GM12878 (cell line): Measurements from ENCODE around the gene SPAG17. TPM values are rescaled to one million over a fixed set of nuclear protein-coding genes. Genes with fewer than 3 reads are reported as not detected.
A peak's percentile ranks its signal among the peaks of the same experiment; 100 is the strongest.

ENCODE experiments used
- BCL11A ChIP-seq: IDR thresholded peaks from 2 replicates; pipeline ENCODE4 v1.6.1; 2011; ENCODE audit warnings: low read depth, low read length
- E2F4 ChIP-seq: IDR thresholded peaks from 2 replicates; pipeline ENCODE4 v1.6.1; 2012; ENCODE audit warnings: low read depth, low read length, improper control_type of control experiment
- FOS ChIP-seq: IDR thresholded peaks from 3 replicates; pipeline ENCODE4 v1.6.1; 2011; ENCODE audit warnings: borderline replicate concordance; ENCODE audit not compliant: insufficient read length; ENCODE audit errors: extremely low read depth
- FOXK2 ChIP-seq: fragments of 450-650 bp; IDR thresholded peaks from 2 replicates; pipeline ENCODE4 v1.6.1; 2017; ENCODE audit warnings: mild to moderate bottlenecking, moderate library complexity
- FOXM1 ChIP-seq: IDR thresholded peaks from 2 replicates; pipeline ENCODE4 v1.6.1; 2012; ENCODE audit warnings: low read depth, mild to moderate bottlenecking, inconsistent platforms, low read length, moderate library complexity
- GABPA ChIP-seq: IDR thresholded peaks from 2 replicates; pipeline ENCODE4 v1.6.1; 2014; ENCODE audit warnings: antibody characterized with exemption, low read depth, mild to moderate bottlenecking, inconsistent platforms
- MLLT1 ChIP-seq: fragments of 450-650 bp; IDR thresholded peaks from 2 replicates; pipeline ENCODE4 v1.6.1; 2016; ENCODE audit warnings: mild to moderate bottlenecking
- MYC ChIP-seq: IDR thresholded peaks from 2 replicates; pipeline ENCODE4 v1.6.1; 2011; ENCODE audit warnings: mild to moderate bottlenecking, low read length, moderate library complexity, inconsistent platforms; ENCODE audit not compliant: insufficient read depth, insufficient replicate concordance, insufficient read length, severe bottlenecking
- NFYA ChIP-seq: IDR thresholded peaks from 2 replicates; pipeline ENCODE4 v1.6.1; 2011; ENCODE audit warnings: low read depth, mild to moderate bottlenecking, low read length, improper control_type of control experiment, borderline replicate concordance
- PAX8 ChIP-seq: fragments of 450-650 bp; IDR thresholded peaks from 2 replicates; pipeline ENCODE4 v1.6.1; 2017; ENCODE audit warnings: mild to moderate bottlenecking, moderate library complexity
- POLR2AphosphoS5 ChIP-seq: IDR thresholded peaks from 2 replicates; pipeline ENCODE4 v1.6.1; 2011; ENCODE audit warnings: mild to moderate bottlenecking, low read length, inconsistent platforms
- POU2F2 ChIP-seq: IDR thresholded peaks from 3 replicates; pipeline ENCODE4 v1.6.1; 2011; ENCODE audit warnings: low read depth, mild to moderate bottlenecking, low read length, borderline replicate concordance
- RCOR1 ChIP-seq: conservative IDR thresholded peaks from 2 replicates; pipeline ENCODE4 v1.6.1; 2012; ENCODE audit warnings: low read depth, low read length, improper control_type of control experiment
- SIX5 ChIP-seq: IDR thresholded peaks from 2 replicates; pipeline ENCODE4 v1.6.1; 2011; ENCODE audit warnings: mild to moderate bottlenecking, low read depth, low read length, moderate library complexity; ENCODE audit not compliant: severe bottlenecking
- SMAD5 ChIP-seq: IDR thresholded peaks from 2 replicates; pipeline ENCODE4 v1.6.1; 2016; ENCODE audit warnings: antibody characterized with exemption, low read depth
- SRF ChIP-seq, 2 experiments: IDR thresholded peaks; 2 replicates each; pipeline ENCODE4 v1.6.1; 2011; ENCODE audit warnings: low read depth in 2 of 2, low read length in 2 of 2, mild to moderate bottlenecking in 1 of 2, moderate library complexity in 1 of 2
- TAF1 ChIP-seq: IDR thresholded peaks from 2 replicates; pipeline ENCODE4 v1.6.1; 2011; ENCODE audit warnings: mild to moderate bottlenecking, low read depth, low read length, borderline replicate concordance
- TARDBP ChIP-seq: IDR thresholded peaks from 2 replicates; pipeline ENCODE4 v1.6.1; 2016; ENCODE audit warnings: borderline replicate concordance
- YY1 ChIP-seq: IDR thresholded peaks from 2 replicates; pipeline ENCODE4 v1.6.1; 2011; ENCODE audit warnings: low read depth, mild to moderate bottlenecking, low read length
- ZNF24 ChIP-seq: fragments of 450-650 bp; IDR thresholded peaks from 2 replicates; pipeline ENCODE4 v1.6.1; 2017; ENCODE audit warnings: antibody characterized with exemption, mild to moderate bottlenecking
- ZNF622 ChIP-seq: fragments of 450-650 bp; IDR thresholded peaks from 2 replicates; pipeline ENCODE4 v1.6.1; 2017; ENCODE audit warnings: mild to moderate bottlenecking, inconsistent platforms
- polyA plus RNA-seq, 11 experiments: library from polyadenylated mRNA; depleted of rRNA in 4 of 11; unstranded in 6 of 11; stranded (reverse) in 5 of 11; fragments of >200 nt; fragmentation: Nextera tagmentation in 4 of 11; fragmentation: Illumina TruSeq in 1 of 11; extraction: Ambion mirVana in 4 of 11; extraction: Trizol in 1 of 11; gene quantifications; 1 replicate in 1 of 11; 2 replicates in 10 of 11; pipeline versions ENCODE4 v1.2.1 to v1.2.3, GENCODE V29; 2011 to 2016; ENCODE audit warnings: inconsistent platforms in 2 of 11, missing spikeins in 2 of 11, low read depth in 1 of 11
- total RNA-seq, 4 experiments: library from RNA; depleted of rRNA in 3 of 4; stranded (reverse); fragments of >200 nt in 3 of 4; fragmentation: Illumina TruSeq in 1 of 4; extraction: Trizol in 1 of 4; gene quantifications; 2 replicates each; pipeline versions ENCODE4 v1.2.1 to v1.2.3, GENCODE V29; 2013 to 2021

Gene SPAG17
- total and polyA plus RNA-seq, 10 of the 15 experiments (the other 5 are each of a cell fraction or from before 2014, with no cell fraction given) = 0.02 to 0.16 (median 0.03) TPM; not detected in 7

GRCh38 chr1:117929343-117930172, 255.5 kb downstream of the SPAG17 start, which contains the start of the genes GDAP2 and WDR3 (continued):
- TF ChIP-seq MLLT1 (no peak), PAX8 (no peak), RCOR1 (no peak), TARDBP (no peak), ZNF622 (no peak), FOS (no peak), POU2F2 (no peak), YY1 (no peak), SRF (IDR thresholded peaks at IDR 0.05; ENCODE audit: low read depth in 2 of 2, low read length in 2 of 2) (peak in 1 of 2 experiments; percentile 39; a peak in 1 of 4 replicates), SMAD5 (peak; percentile 49; the same call in 1 of the 2 replicates), SIX5 (peak; percentile 34), FOXM1 (no peak), MYC (peak; percentile 92), E2F4 (no peak), FOXK2 (no peak), BCL11A (no peak), ZNF24 (no peak), NFYA (no peak), GABPA (peak; percentile 95), TAF1 (peak; percentile 69), POLR2AphosphoS5 (peak; percentile 73)
